ENCODE measurements around the gene PPP1R12B. TPM values are rescaled to one million over a fixed set of nuclear protein-coding genes. Genes with fewer than 3 reads are reported as not detected.
"Not testable (repeated sequence)": the region's sequence is repeated elsewhere in the genome, so short reads cannot be mapped to it uniquely, and the experiment has no call there.

PPP1R12B gene
- total RNA-seq, 1 donor from 2014 or later = 13.5 TPM

GRCh38 chr1:202544766-202545449, 196.4 kb downstream of the PPP1R12B start:
- H3K27me3 Mint-ChIP-seq (ENCODE audit: low read depth) = peaks cover 31% of the 10 kb centered on the region
- intact Hi-C loops (cut with micrococcal nuclease); H3K36me3 Mint-ChIP-seq (ENCODE audit: low read depth); H3K4me3 Mint-ChIP-seq (ENCODE audit: low read depth); H3K27ac Mint-ChIP-seq; DNase-seq (ENCODE audit: low spot score); H3K9me3 Mint-ChIP-seq: not testable (repeated sequence)
- H3K4me1 Mint-ChIP-seq (ENCODE audit: low read depth) = peaks cover 30% of the 10 kb centered on the region

GRCh38 chr1:202545647-202546303, 197.3 kb downstream of the PPP1R12B start:
- H3K9me3 Mint-ChIP-seq; H3K27ac Mint-ChIP-seq; H3K4me3 Mint-ChIP-seq (ENCODE audit: low read depth); intact Hi-C loops (cut with micrococcal nuclease); H3K36me3 Mint-ChIP-seq (ENCODE audit: low read depth); DNase-seq (ENCODE audit: low spot score): not testable (repeated sequence)
- peaks cover 23% of the 10 kb centered on the region for H3K4me1 Mint-ChIP-seq (ENCODE audit: low read depth)
- peaks cover 31% of the 10 kb centered on the region for H3K27me3 Mint-ChIP-seq (ENCODE audit: low read depth)

- Mint-ChIP-seq H3K4me1 (ENCODE audit: low read depth) (peaks cover 21% of the 10 kb centered on the region), H3K27me3 (ENCODE audit: low read depth) (peaks cover 31% of the 10 kb centered on the region)
- H3K4me3 Mint-ChIP-seq (ENCODE audit: low read depth); H3K9me3 Mint-ChIP-seq; H3K27ac Mint-ChIP-seq; H3K36me3 Mint-ChIP-seq (ENCODE audit: low read depth); DNase-seq (ENCODE audit: low spot score); intact Hi-C loops (cut with micrococcal nuclease): not testable (repeated sequence)
Observed at GRCh38 chr1:202546377-202546776, 197.9 kb downstream of the PPP1R12B start.

GRCh38 chr1:202546796-202547195, 198.3 kb downstream of the PPP1R12B start:
- Mint-ChIP-seq H3K4me1 (ENCODE audit: low read depth) (peaks cover 18% of the 10 kb centered on the region), H3K27me3 (ENCODE audit: low read depth) (peaks cover 27% of the 10 kb centered on the region)
- H3K36me3 Mint-ChIP-seq (ENCODE audit: low read depth); H3K4me3 Mint-ChIP-seq (ENCODE audit: low read depth); H3K27ac Mint-ChIP-seq; DNase-seq (ENCODE audit: low spot score); intact Hi-C loops (cut with micrococcal nuclease); H3K9me3 Mint-ChIP-seq: not testable (repeated sequence)

GRCh38 chr1:202547215-202547614, 198.7 kb downstream of the PPP1R12B start:
- H3K36me3 Mint-ChIP-seq (ENCODE audit: low read depth) = no peaks in the 10 kb centered on the region
- no peak for DNase-seq (ENCODE audit: low spot score)
- peaks cover 16% of the 10 kb centered on the region for H3K4me1 Mint-ChIP-seq (ENCODE audit: low read depth)
- no peak overlapping the region for H3K27ac Mint-ChIP-seq
- no peak overlapping the region for H3K4me3 Mint-ChIP-seq (ENCODE audit: low read depth)
- no peaks in the 10 kb centered on the region for H3K9me3 Mint-ChIP-seq
- H3K27me3 Mint-ChIP-seq (ENCODE audit: low read depth) = peaks cover 23% of the 10 kb centered on the region
- intact Hi-C loops (cut with micrococcal nuclease) = no loop called here

GRCh38 chr1:202550088-202550487, 201.6 kb downstream of the PPP1R12B start:
- Mint-ChIP-seq H3K27me3 (ENCODE audit: low read depth) (peaks cover 16% of the 10 kb centered on the region), H3K4me1 (ENCODE audit: low read depth) (peaks cover 25% of the 10 kb centered on the region)
- intact Hi-C loops (cut with micrococcal nuclease); H3K36me3 Mint-ChIP-seq (ENCODE audit: low read depth); H3K27ac Mint-ChIP-seq; H3K9me3 Mint-ChIP-seq; H3K4me3 Mint-ChIP-seq (ENCODE audit: low read depth); DNase-seq (ENCODE audit: low spot score): not testable (repeated sequence)

GRCh38 chr1:202551683-202552082, 203.2 kb downstream of the PPP1R12B start:
- Mint-ChIP-seq H3K27ac (no peak overlapping the region), H3K4me1 (ENCODE audit: low read depth) (peaks cover 14% of the 10 kb centered on the region), H3K9me3 (no peaks in the 10 kb centered on the region), H3K36me3 (ENCODE audit: low read depth) (no peaks in the 10 kb centered on the region), H3K4me3 (ENCODE audit: low read depth) (no peak overlapping the region), H3K27me3 (ENCODE audit: low read depth) (peaks cover under 1% of the 10 kb centered on the region)
- no peak for DNase-seq (ENCODE audit: low spot score)
- intact Hi-C loops (cut with micrococcal nuclease) = no loop called here

- H3K4me3 Mint-ChIP-seq (ENCODE audit: low read depth); intact Hi-C loops (cut with micrococcal nuclease); H3K4me1 Mint-ChIP-seq (ENCODE audit: low read depth); H3K36me3 Mint-ChIP-seq (ENCODE audit: low read depth); H3K27me3 Mint-ChIP-seq (ENCODE audit: low read depth); H3K9me3 Mint-ChIP-seq; DNase-seq (ENCODE audit: low spot score); H3K27ac Mint-ChIP-seq: not testable (repeated sequence)
Observed at GRCh38 chr1:202552615-202553014, 204.1 kb downstream of the PPP1R12B start.

GRCh38 chr1:202553078-202553477, 204.6 kb downstream of the PPP1R12B start:
- DNase-seq (ENCODE audit: low spot score); intact Hi-C loops (cut with micrococcal nuclease); H3K36me3 Mint-ChIP-seq (ENCODE audit: low read depth); H3K27me3 Mint-ChIP-seq (ENCODE audit: low read depth); H3K4me3 Mint-ChIP-seq (ENCODE audit: low read depth); H3K4me1 Mint-ChIP-seq (ENCODE audit: low read depth); H3K27ac Mint-ChIP-seq; H3K9me3 Mint-ChIP-seq: not testable (repeated sequence)

GRCh38 chr1:202553560-202554038, 205.1 kb downstream of the PPP1R12B start:
- H3K27ac Mint-ChIP-seq = no peak overlapping the region
- H3K9me3 Mint-ChIP-seq = no peaks in the 10 kb centered on the region
- H3K4me3 Mint-ChIP-seq (ENCODE audit: low read depth) = no peak overlapping the region
- intact Hi-C loops (cut with micrococcal nuclease) = no loop called here
- no peaks in the 10 kb centered on the region for H3K36me3 Mint-ChIP-seq (ENCODE audit: low read depth)
- no peak for DNase-seq (ENCODE audit: low spot score)
- peaks cover 9% of the 10 kb centered on the region for H3K4me1 Mint-ChIP-seq (ENCODE audit: low read depth)
- H3K27me3 Mint-ChIP-seq (ENCODE audit: low read depth) = no peaks in the 10 kb centered on the region

- H3K36me3 Mint-ChIP-seq (ENCODE audit: low read depth); H3K27ac Mint-ChIP-seq; intact Hi-C loops (cut with micrococcal nuclease); DNase-seq (ENCODE audit: low spot score); H3K4me3 Mint-ChIP-seq (ENCODE audit: low read depth); H3K27me3 Mint-ChIP-seq (ENCODE audit: low read depth); H3K4me1 Mint-ChIP-seq (ENCODE audit: low read depth); H3K9me3 Mint-ChIP-seq: not testable (repeated sequence)
Observed at GRCh38 chr1:202554619-202555018, 206.1 kb downstream of the PPP1R12B start.

- intact Hi-C loops (cut with micrococcal nuclease); H3K9me3 Mint-ChIP-seq; H3K27me3 Mint-ChIP-seq (ENCODE audit: low read depth); H3K27ac Mint-ChIP-seq; H3K4me1 Mint-ChIP-seq (ENCODE audit: low read depth); H3K4me3 Mint-ChIP-seq (ENCODE audit: low read depth); H3K36me3 Mint-ChIP-seq (ENCODE audit: low read depth); DNase-seq (ENCODE audit: low spot score): not testable (repeated sequence)
Observed at GRCh38 chr1:202556037-202556436, 207.5 kb downstream of the PPP1R12B start.

- H3K4me1 Mint-ChIP-seq (ENCODE audit: low read depth) = peaks cover 15% of the 10 kb centered on the region
- H3K4me3 Mint-ChIP-seq (ENCODE audit: low read depth); intact Hi-C loops (cut with micrococcal nuclease); H3K9me3 Mint-ChIP-seq; H3K27me3 Mint-ChIP-seq (ENCODE audit: low read depth); H3K27ac Mint-ChIP-seq; H3K36me3 Mint-ChIP-seq (ENCODE audit: low read depth); DNase-seq (ENCODE audit: low spot score): not testable (repeated sequence)
Observed at GRCh38 chr1:202557662-202558061, 209.2 kb downstream of the PPP1R12B start.

All from activated T-helper 2 cell treated with anti-CD3 and anti-CD28 coated beads, Interferon-gamma antibody, Interleukin-2, Interleukin-4, amounts not matched to agents 10 μg/mL and 5 μg/mL and 100 μg/mL, durations not matched to agents 14 hours and 24 hours and 36 hours (primary cell).